NB4 (cell line): ENCODE results near the gene DYRK4.

Experiments used
- DNase-seq: peaks from one replicate; pipeline ENCODE4 v3.0.0; 2010; ENCODE audit warnings: low read depth
- H3K4me3 ChIP-seq: one replicate; pipeline ENCODE4 v1.5.1; 2011; ENCODE audit warnings: mild to moderate bottlenecking, low read depth, low read length, moderate library complexity
- MYC ChIP-seq: IDR thresholded peaks from 2 replicates; pipeline ENCODE4 v1.6.1; 2011; ENCODE audit warnings: low read depth, low read length
- POLR2A ChIP-seq: IDR thresholded peaks from 2 replicates; pipeline ENCODE4 v1.6.1; 2011; ENCODE audit warnings: mild to moderate bottlenecking; ENCODE audit not compliant: insufficient read length; ENCODE audit errors: extremely low read depth
- TF ChIP-seq, protein P1 (sequence below): IDR thresholded peaks from 2 replicates; pipeline ENCODE4 v1.6.1; 2011; ENCODE audit warnings: low read depth, low read length
- TF ChIP-seq, protein P2 (sequence below): IDR thresholded peaks from one replicate; pipeline ENCODE4 v1.5.1; 2012; ENCODE audit warnings: low read depth, low read length

Gene DYRK4

DNA sequence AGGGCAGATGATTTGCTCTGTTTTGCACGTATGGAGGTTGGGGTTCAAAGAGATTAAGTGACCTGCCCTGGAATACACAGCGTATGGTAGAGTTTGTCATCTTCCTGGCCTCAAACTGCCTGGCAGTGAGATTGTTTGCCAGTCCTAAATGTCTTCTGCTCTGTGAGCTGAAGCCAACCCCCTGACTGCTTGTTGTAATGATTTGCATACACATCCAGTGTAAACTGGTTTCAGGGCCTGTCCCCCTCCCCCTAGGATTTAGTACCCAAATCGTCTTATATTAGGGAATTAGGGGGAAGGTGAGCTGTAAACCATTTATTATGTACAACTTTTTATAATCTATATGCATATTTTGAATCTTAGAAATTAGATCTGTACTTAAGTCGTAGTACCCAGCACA is 48.5 kb downstream of the DYRK4 start:
- TF ChIP-seq, protein P1, sequence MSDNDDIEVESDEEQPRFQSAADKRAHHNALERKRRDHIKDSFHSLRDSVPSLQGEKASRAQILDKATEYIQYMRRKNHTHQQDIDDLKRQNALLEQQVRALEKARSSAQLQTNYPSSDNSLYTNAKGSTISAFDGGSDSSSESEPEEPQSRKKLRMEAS = no peak
- TF ChIP-seq MYC = no peak
- no peak for TF ChIP-seq POLR2A
- TF ChIP-seq, protein P2, sequence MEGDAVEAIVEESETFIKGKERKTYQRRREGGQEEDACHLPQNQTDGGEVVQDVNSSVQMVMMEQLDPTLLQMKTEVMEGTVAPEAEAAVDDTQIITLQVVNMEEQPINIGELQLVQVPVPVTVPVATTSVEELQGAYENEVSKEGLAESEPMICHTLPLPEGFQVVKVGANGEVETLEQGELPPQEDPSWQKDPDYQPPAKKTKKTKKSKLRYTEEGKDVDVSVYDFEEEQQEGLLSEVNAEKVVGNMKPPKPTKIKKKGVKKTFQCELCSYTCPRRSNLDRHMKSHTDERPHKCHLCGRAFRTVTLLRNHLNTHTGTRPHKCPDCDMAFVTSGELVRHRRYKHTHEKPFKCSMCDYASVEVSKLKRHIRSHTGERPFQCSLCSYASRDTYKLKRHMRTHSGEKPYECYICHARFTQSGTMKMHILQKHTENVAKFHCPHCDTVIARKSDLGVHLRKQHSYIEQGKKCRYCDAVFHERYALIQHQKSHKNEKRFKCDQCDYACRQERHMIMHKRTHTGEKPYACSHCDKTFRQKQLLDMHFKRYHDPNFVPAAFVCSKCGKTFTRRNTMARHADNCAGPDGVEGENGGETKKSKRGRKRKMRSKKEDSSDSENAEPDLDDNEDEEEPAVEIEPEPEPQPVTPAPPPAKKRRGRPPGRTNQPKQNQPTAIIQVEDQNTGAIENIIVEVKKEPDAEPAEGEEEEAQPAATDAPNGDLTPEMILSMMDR = no peak
- no peak overlapping the region for H3K4me3 ChIP-seq
- no peak for DNase-seq

DNA sequence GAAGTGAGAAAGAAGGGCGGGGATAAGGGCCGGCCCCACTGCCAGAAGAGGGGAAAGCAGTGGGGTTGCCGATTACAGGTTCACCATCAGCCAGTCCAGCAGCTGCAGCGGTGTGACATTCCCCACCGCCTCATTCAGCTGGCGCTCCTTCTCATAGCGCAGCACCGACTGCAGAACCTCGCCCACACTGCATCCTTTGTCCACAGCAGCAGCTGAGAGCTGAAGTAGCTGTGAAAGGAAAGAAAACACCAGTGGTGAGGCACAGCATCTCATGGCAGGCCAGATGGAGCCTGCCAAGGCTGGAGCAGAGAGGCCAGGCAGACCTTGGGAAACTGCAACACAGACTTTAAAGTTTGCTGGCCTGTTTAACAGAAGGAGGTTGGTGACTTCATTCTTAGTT is 53.7 kb downstream of the DYRK4 start:
- no peak for DNase-seq
- TF ChIP-seq, protein P1 = no peak
- TF ChIP-seq MYC (no peak), POLR2A (no peak)
- TF ChIP-seq, protein P2 = no peak
- no peak overlapping the region for H3K4me3 ChIP-seq

DNA sequence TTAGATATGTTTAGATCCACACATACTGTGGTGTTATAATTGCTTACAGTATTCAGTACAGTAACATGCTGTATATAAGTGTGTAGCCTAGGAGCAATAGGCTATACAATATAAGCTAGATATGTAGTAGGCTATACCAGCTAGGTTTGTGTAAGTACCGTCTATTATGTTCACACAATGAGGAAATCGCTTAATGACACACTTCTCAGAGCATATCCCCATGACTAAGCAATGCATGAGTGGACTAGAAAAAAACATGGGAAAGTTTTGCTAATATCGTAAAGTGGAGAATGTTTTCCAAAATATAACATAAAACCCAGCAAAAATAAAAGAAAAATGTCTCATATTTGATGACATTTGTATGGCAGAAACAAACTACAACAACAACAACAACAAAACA is 59.5 kb downstream of the DYRK4 start:
- TF ChIP-seq, protein P2 = no peak
- TF ChIP-seq MYC (no peak), POLR2A (no peak)
- TF ChIP-seq, protein P1 = no peak
- DNase-seq = no peak
- no peak overlapping the region for H3K4me3 ChIP-seq

DNA sequence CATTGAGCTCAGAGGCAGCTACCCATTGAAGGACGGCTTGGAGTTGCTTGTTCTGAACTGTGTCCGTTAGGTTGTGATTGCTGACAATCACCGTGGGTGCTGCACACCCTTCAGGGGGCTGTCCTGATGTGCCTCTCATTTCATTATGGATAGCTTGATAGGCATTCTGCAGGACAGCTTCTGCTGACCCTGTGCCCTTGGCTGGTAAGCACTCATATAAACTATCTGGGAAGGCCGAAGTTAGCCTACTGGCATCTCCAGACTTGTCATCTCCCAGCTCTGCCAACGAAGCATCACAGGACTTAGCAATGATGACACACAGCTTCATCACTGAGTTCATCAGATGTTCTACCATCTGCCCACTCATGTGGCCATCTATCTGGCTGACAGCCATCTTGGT is 64.5 kb downstream of the DYRK4 start:
- TF ChIP-seq POLR2A = no peak
- TF ChIP-seq, protein P2 = no peak
- TF ChIP-seq MYC = no peak
- TF ChIP-seq, protein P1 = no peak
- no peak for DNase-seq
- no peak overlapping the region for H3K4me3 ChIP-seq

DNA sequence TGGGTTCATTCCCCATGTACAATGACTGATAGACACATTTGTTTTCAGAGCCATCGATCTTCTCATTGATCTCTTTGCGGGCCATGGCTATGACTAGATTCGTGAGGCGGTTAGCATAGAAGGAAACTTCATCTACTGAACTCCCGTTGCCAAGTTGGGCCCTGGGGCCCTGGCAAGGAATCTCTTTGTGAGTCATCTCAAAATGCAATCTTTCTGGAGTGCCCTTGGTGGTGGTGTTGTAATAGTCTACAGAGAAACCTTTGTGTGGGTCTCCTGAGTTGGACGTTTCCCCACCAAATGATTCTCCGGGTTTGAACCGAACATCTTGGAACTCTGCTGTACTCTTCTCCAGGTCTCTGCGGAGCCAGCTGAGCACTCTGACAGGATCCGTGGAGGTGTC is 66.4 kb downstream of the DYRK4 start:
- TF ChIP-seq, protein P2 = no peak
- TF ChIP-seq POLR2A = no peak
- TF ChIP-seq MYC = no peak
- TF ChIP-seq, protein P1 = no peak
- no peak for DNase-seq
- H3K4me3 ChIP-seq = no peak overlapping the region

DNA sequence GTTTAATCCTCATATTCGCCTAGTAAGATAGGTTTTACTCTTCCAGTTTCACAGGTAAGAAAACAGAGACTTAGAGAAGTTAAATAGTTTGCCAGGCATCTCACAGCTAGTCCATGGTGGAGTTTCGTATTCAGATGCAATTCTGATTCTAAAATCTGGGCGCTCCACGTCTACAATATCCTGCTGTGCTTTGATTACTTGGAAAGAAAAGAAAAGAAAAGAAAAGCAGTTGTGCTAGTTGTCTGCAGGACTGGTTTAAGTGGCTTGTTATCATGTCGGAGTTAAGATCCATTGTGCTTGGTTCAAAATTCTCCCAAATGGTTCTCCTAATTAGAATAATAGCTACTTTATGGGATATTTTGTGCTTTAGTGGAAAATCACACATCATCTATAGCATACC is 68.3 kb downstream of the DYRK4 start:
- no peak overlapping the region for H3K4me3 ChIP-seq
- TF ChIP-seq, protein P1 = no peak
- no peak for TF ChIP-seq POLR2A
- no peak for TF ChIP-seq MYC
- TF ChIP-seq, protein P2 = no peak
- DNase-seq = no peak
